Mesenchymal stem cell (in vitro differentiated cells and primary cell): Measurements from ENCODE around the gene C2CD4A.

ENCODE experiments used
- DNase-seq: peaks from one replicate; pipeline ENCODE4 v3.0.0-alpha.2; 2013
- H2AFZ ChIP-seq: one replicate; pipeline ENCODE4 v1.6.1; 2013; ENCODE audit warnings: low read depth, mild to moderate bottlenecking, control low read depth, inconsistent platforms, low read length, moderate library complexity
- H2AK5ac ChIP-seq: 2 replicates; pipeline ENCODE4 v1.6.1; 2013; ENCODE audit warnings: low read length, moderate library complexity, mild to moderate bottlenecking, inconsistent platforms; ENCODE audit not compliant: severe bottlenecking
- H2BK120ac ChIP-seq: one replicate; pipeline ENCODE4 v1.6.1; 2013; ENCODE audit warnings: low read depth, mild to moderate bottlenecking, inconsistent platforms, low read length, moderate library complexity
- H2BK12ac ChIP-seq, 2 experiments: one replicate each; pipeline ENCODE4 v1.6.1; 2013; ENCODE audit warnings: inconsistent platforms in 2 of 2, low read length in 2 of 2, mild to moderate bottlenecking in 2 of 2, moderate library complexity in 2 of 2, control low read depth in 1 of 2
- H2BK15ac ChIP-seq: one replicate; pipeline ENCODE4 v1.6.1; 2013; ENCODE audit warnings: mild to moderate bottlenecking, low read depth, inconsistent platforms; ENCODE audit not compliant: poor library complexity, severe bottlenecking
- H2BK5ac ChIP-seq: 2 replicates; pipeline ENCODE4 v1.6.1; 2013; ENCODE audit warnings: low read depth, mild to moderate bottlenecking, low read length, control low read depth, inconsistent platforms; ENCODE audit not compliant: poor library complexity, severe bottlenecking
- H3K14ac ChIP-seq, 2 experiments: one replicate each; pipeline ENCODE4 v1.6.1; 2013; ENCODE audit warnings: inconsistent platforms in 2 of 2, low read length in 2 of 2, control low read depth in 1 of 2, mild to moderate bottlenecking in 1 of 2, moderate library complexity in 1 of 2
- H3K18ac ChIP-seq, 2 experiments: one replicate each; pipeline ENCODE4 v1.6.1; 2013; ENCODE audit warnings: inconsistent platforms in 2 of 2, low read length in 2 of 2, control low read depth in 1 of 2, low read depth in 1 of 2, mild to moderate bottlenecking in 1 of 2
- H3K23ac ChIP-seq, 2 experiments: one replicate each; pipeline ENCODE4 v1.6.1; 2013; ENCODE audit warnings: inconsistent platforms in 2 of 2, low read length in 2 of 2, mild to moderate bottlenecking in 2 of 2, moderate library complexity in 2 of 2, control low read depth in 1 of 2
- H3K27ac ChIP-seq: 2 replicates; pipeline ENCODE4 v1.5.1; 2013; ENCODE audit warnings: mild to moderate bottlenecking, moderate library complexity, low read length, control low read depth, inconsistent platforms; ENCODE audit not compliant: poor library complexity, severe bottlenecking
- H3K27me3 ChIP-seq, 2 experiments: 2 replicates each; pipeline versions ENCODE4 v1.6.1 to v1.7.0; 2013; ENCODE audit warnings: low read length in 2 of 2, mild to moderate bottlenecking in 2 of 2, moderate library complexity in 2 of 2, control low read depth in 1 of 2, inconsistent platforms in 1 of 2; ENCODE audit not compliant: control insufficient read depth in 1 of 2, insufficient read depth in 1 of 2
- H3K36me3 ChIP-seq, 2 experiments: 2 replicates each; pipeline versions ENCODE4 v1.6.1 to v1.7.0; 2013; ENCODE audit warnings: low read length in 2 of 2, control low read depth in 1 of 2, inconsistent platforms in 1 of 2, low read depth in 1 of 2, mild to moderate bottlenecking in 1 of 2; ENCODE audit not compliant: insufficient read depth in 2 of 2, control insufficient read depth in 1 of 2
- H3K4ac ChIP-seq, 2 experiments: one replicate each; pipeline ENCODE4 v1.6.1; 2013; ENCODE audit warnings: inconsistent platforms in 2 of 2, low read length in 2 of 2, mild to moderate bottlenecking in 2 of 2, moderate library complexity in 2 of 2, control low read depth in 1 of 2, low read depth in 1 of 2
- H3K4me1 ChIP-seq: 2 replicates; pipeline ENCODE4 v1.6.1; 2013; ENCODE audit warnings: low read depth, low read length, control low read depth; ENCODE audit not compliant: control insufficient read depth, insufficient read depth
- H3K4me2 ChIP-seq: 2 replicates; pipeline ENCODE4 v1.6.1; 2013; ENCODE audit warnings: low read length, mild to moderate bottlenecking, inconsistent platforms; ENCODE audit not compliant: poor library complexity, severe bottlenecking
- H3K4me3 ChIP-seq, 2 experiments: 2 replicates each; pipeline versions ENCODE4 v1.5.1 to v1.7.0; 2013; ENCODE audit warnings: low read length in 2 of 2, mild to moderate bottlenecking in 2 of 2, control low read depth in 1 of 2, low read depth in 1 of 2; ENCODE audit not compliant: insufficient read depth in 1 of 2
- H3K79me1 ChIP-seq: replicated peaks from 2 replicates; pipeline ENCODE4 v1.6.1; 2013; ENCODE audit warnings: mild to moderate bottlenecking, control low read depth, low read length, inconsistent platforms; ENCODE audit not compliant: poor library complexity, severe bottlenecking
- H3K9ac ChIP-seq: 2 replicates; pipeline ENCODE4 v1.7.0; 2013; ENCODE audit warnings: mild to moderate bottlenecking, low read length, moderate library complexity
- H3K9me3 ChIP-seq: 2 replicates; pipeline ENCODE4 v1.7.0; 2013; ENCODE audit warnings: mild to moderate bottlenecking, low read length; ENCODE audit not compliant: control insufficient read depth
- H4K8ac ChIP-seq: one replicate; pipeline ENCODE4 v1.6.1; 2013; ENCODE audit warnings: inconsistent platforms, mild to moderate bottlenecking, low read length, moderate library complexity
- H4K91ac ChIP-seq: one replicate; pipeline ENCODE4 v1.6.1; 2013; ENCODE audit warnings: mild to moderate bottlenecking, low read length, inconsistent platforms
- WGBS: methylation state at CpG from one replicate; pipeline ENCODE4 v1.1.7; 2013; ENCODE audit warnings: mixed read lengths; 5-methylcytosine and 5-hydroxymethylcytosine counted together

The C2CD4A gene

GRCh38 chr15:62057341-62057980 is 9.3 kb upstream of the C2CD4A start:
- H3K9me3 ChIP-seq = no peaks in the 10 kb centered on the region
- DNase-seq = no peak
- H2AFZ ChIP-seq = no peak overlapping the region
- no peak overlapping the region for H4K91ac ChIP-seq
- H3K27ac ChIP-seq = no peak overlapping the region
- H3K36me3 ChIP-seq = no peaks in the 10 kb centered on the region
- H3K9ac ChIP-seq = no peak overlapping the region
- H2BK12ac ChIP-seq = no peak overlapping the region
- no peak overlapping the region for H3K14ac ChIP-seq
- no peaks in the 10 kb centered on the region for H3K27me3 ChIP-seq
- H4K8ac ChIP-seq = no peak overlapping the region
- H3K18ac ChIP-seq = no peak overlapping the region
- no peak overlapping the region for H2BK15ac ChIP-seq
- H3K4me3 ChIP-seq = no peak overlapping the region
- peaks cover 5% of the 10 kb centered on the region for H3K4me1 ChIP-seq
- no peak overlapping the region for H3K4me2 ChIP-seq
- H3K23ac ChIP-seq = no peak overlapping the region
- no peak overlapping the region for H2BK5ac ChIP-seq
- whole genome bisulfite sequencing = 94% methylated on average over 1 of the region's 4 CpGs
- no peak overlapping the region for H2AK5ac ChIP-seq
- no peak overlapping the region for H2BK120ac ChIP-seq
- H3K79me1 ChIP-seq = peaks cover 10% of the 10 kb centered on the region
- no peak overlapping the region for H3K4ac ChIP-seq

- peak overlapping the region in 1 of 2 experiments; percentile 96 for H3K4me3 ChIP-seq
- H3K14ac ChIP-seq = no peak overlapping the region
- H3K4me2 ChIP-seq = peak overlapping the region; percentile 22
- H4K91ac ChIP-seq = no peak overlapping the region
- no peak overlapping the region for H4K8ac ChIP-seq
- peak overlapping the region; percentile 88 for H3K9ac ChIP-seq
- no peaks in the 10 kb centered on the region for H3K27me3 ChIP-seq
- no peaks in the 10 kb centered on the region for H3K9me3 ChIP-seq
- no peak overlapping the region for H2BK15ac ChIP-seq
- H2BK120ac ChIP-seq = no peak overlapping the region
- H3K79me1 ChIP-seq = peaks cover 9% of the 10 kb centered on the region
- peaks cover 5% of the 10 kb centered on the region for H3K4me1 ChIP-seq
- no peak overlapping the region for H2AK5ac ChIP-seq
- no peak overlapping the region for H3K23ac ChIP-seq
- peak overlapping the region in 1 of 2 experiments; percentile 45 for H3K4ac ChIP-seq
- H3K18ac ChIP-seq = no peak overlapping the region
- no peaks in the 10 kb centered on the region for H3K36me3 ChIP-seq
- WGBS = 100% methylated on average over 1 of the region's 5 CpGs
- no peak overlapping the region for H2AFZ ChIP-seq
- H3K27ac ChIP-seq = no peak overlapping the region
- H2BK5ac ChIP-seq = no peak overlapping the region
- peak overlapping the region in 1 of 2 experiments; percentile 31 for H2BK12ac ChIP-seq
- no peak for DNase-seq
Observed at GRCh38 chr15:62058327-62059028, 8.3 kb upstream of the C2CD4A start.

- H2AK5ac ChIP-seq = no peak overlapping the region
- no peak overlapping the region for H4K91ac ChIP-seq
- H3K27ac ChIP-seq = peak overlapping the region; percentile 7
- peaks cover 5% of the 10 kb centered on the region for H3K4me1 ChIP-seq
- H2BK5ac ChIP-seq = no peak overlapping the region
- no peak overlapping the region for H4K8ac ChIP-seq
- no peak overlapping the region for H3K4ac ChIP-seq
- peak overlapping the region in 1 of 2 experiments; percentile 68 for H3K14ac ChIP-seq
- peak overlapping the region in 1 of 2 experiments; percentile 1 for H3K18ac ChIP-seq
- no peaks in the 10 kb centered on the region for H3K9me3 ChIP-seq
- H3K23ac ChIP-seq = no peak overlapping the region
- peaks cover 5% of the 10 kb centered on the region for H3K79me1 ChIP-seq
- H2AFZ ChIP-seq = peak overlapping the region; percentile 90
- H3K4me3 ChIP-seq = peak overlapping the region; percentile 83 to 96
- no peaks in the 10 kb centered on the region for H3K27me3 ChIP-seq
- no peak overlapping the region for H2BK12ac ChIP-seq
- no peak overlapping the region for H2BK120ac ChIP-seq
- H3K9ac ChIP-seq = peak overlapping the region; percentile 88
- no peak overlapping the region for H2BK15ac ChIP-seq
- WGBS = 20% methylated on average over 9 of the region's 13 CpGs
- no peaks in the 10 kb centered on the region for H3K36me3 ChIP-seq
- peak overlapping the region; percentile 67 for H3K4me2 ChIP-seq
- peak; percentile 42 for DNase-seq
Observed at GRCh38 chr15:62059108-62059815, 7.5 kb upstream of the C2CD4A start.

GRCh38 chr15:62059816-62060112 is 7.0 kb upstream of the C2CD4A start:
- Histone ChIP-seq H4K91ac (peak overlapping the region; percentile 62), H3K4ac (peak overlapping the region; percentile 75 to 88), H3K4me3 (peak overlapping the region; percentile 83 to 96), H3K27me3 (no peaks in the 10 kb centered on the region), H3K9me3 (no peaks in the 10 kb centered on the region), H3K36me3 (no peaks in the 10 kb centered on the region), H2BK5ac (peak overlapping the region; percentile 25), H2BK12ac (peak overlapping the region in 1 of 2 experiments; percentile 68), H2AK5ac (no peak overlapping the region), H2AFZ (peak overlapping the region; percentile 90), H3K14ac (peak overlapping the region in 1 of 2 experiments; percentile 68), H3K4me2 (peak overlapping the region; percentile 67), H3K79me1 (peaks cover 5% of the 10 kb centered on the region), H4K8ac (peak overlapping the region; percentile 52), H3K9ac (peak overlapping the region; percentile 88), H2BK15ac (peak overlapping the region; percentile 77), H3K23ac (no peak overlapping the region), H3K27ac (peak overlapping the region; percentile 7), H2BK120ac (peak overlapping the region; percentile 1), H3K18ac (peak overlapping the region; percentile 89 to 94), H3K4me1 (peaks cover 7% of the 10 kb centered on the region)
- 0% methylated on average over 19 of the region's 19 CpGs for WGBS
- peak; percentile 85 for DNase-seq
